IPS-15b (cell line): Measurements from ENCODE around the gene ARL17B.
"Not testable (repeated sequence)": the region's sequence is repeated elsewhere in the genome, so short reads cannot be mapped to it uniquely, and the experiment has no call there.

ENCODE experiments used
- H3K27me3 ChIP-seq: one replicate; pipeline ENCODE4 v1.6.1; 2013; ENCODE audit warnings: low read length; ENCODE audit not compliant: control insufficient read depth, insufficient read depth
- H3K36me3 ChIP-seq: one replicate; pipeline ENCODE4 v1.6.1; 2013; ENCODE audit warnings: low read length; ENCODE audit not compliant: control insufficient read depth, insufficient read depth
- H3K4me1 ChIP-seq: one replicate; pipeline ENCODE4 v1.6.1; 2013; ENCODE audit warnings: mild to moderate bottlenecking, low read length; ENCODE audit not compliant: control insufficient read depth, insufficient read depth
- H3K4me3 ChIP-seq: one replicate; pipeline ENCODE4 v1.5.1; 2013; ENCODE audit warnings: low read depth, low read length
- H3K9ac ChIP-seq: one replicate; pipeline ENCODE4 v1.6.1; 2013; ENCODE audit warnings: low read depth, mild to moderate bottlenecking, low read length
- H3K9me3 ChIP-seq: one replicate; pipeline ENCODE4 v1.6.1; 2013; ENCODE audit warnings: mild to moderate bottlenecking, low read length; ENCODE audit not compliant: control insufficient read depth, insufficient read depth

Gene ARL17B

DNA sequence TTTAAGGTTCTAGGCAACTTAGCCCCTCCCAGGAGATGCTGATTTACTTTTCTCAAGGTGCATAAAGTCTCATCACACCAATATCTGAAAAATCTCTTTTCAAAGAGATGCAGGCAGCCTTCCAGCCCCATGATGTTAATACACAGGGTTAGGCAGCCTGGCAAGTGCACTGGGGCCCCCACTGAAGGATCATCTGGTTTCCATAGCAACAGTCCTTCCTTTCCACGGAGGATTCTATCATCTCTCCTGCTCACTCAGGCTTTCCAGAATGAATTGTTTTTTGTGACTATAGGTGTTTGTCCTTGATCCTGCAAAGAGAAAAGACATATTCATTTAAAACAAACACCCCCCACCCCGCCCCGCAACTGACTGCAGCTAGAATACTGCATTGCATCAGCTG is 6.0 kb upstream of the ARL17B start:
- H3K4me3 ChIP-seq, H3K36me3 ChIP-seq, H3K9me3 ChIP-seq, H3K27me3 ChIP-seq, H3K9ac ChIP-seq, H3K4me1 ChIP-seq: not testable (repeated sequence)

DNA sequence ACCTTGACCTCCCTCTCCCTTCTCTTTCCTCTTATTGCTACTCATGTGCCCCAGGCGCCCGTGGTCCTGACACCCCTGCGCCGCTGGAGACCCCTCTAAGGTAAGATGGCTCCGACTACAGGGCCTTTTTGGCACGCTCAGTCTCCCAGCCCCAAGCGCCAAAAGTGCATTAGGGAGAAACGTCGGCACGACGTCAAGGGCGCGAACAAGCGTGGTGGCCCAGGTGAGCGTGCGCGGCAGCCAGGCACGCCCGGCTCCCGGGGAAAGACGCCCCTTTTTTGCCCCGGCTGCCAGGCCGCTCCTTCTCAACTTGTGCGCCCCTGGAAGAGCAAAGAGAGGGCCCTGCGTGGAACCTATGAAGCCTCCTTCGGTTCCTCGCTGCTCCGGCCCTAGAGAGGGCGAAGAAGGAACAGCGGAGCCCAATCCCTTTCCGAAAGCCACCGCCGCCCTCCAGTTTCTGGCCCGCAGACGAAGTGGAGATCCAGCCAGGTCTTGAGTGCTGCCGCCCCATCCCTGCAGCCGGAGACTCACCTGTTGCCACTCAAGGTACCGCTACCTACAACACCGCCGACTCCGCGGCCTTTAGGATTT is 326 bp downstream of the ARL17B start:
- not testable (repeated sequence) for H3K27me3 ChIP-seq, H3K9me3 ChIP-seq, H3K4me3 ChIP-seq, H3K36me3 ChIP-seq, H3K9ac ChIP-seq, H3K4me1 ChIP-seq

GRCh38 chr17:46353856-46354255 is 7.7 kb downstream of the ARL17B start:
- not testable (repeated sequence) for H3K4me1 ChIP-seq, H3K9me3 ChIP-seq, H3K4me3 ChIP-seq, H3K9ac ChIP-seq, H3K27me3 ChIP-seq, H3K36me3 ChIP-seq

- H3K4me3 ChIP-seq, H3K9me3 ChIP-seq, H3K27me3 ChIP-seq, H3K36me3 ChIP-seq, H3K4me1 ChIP-seq, H3K9ac ChIP-seq: not testable (repeated sequence)
Measured at GRCh38 chr17:46349060-46349459, 12.5 kb downstream of the ARL17B start.

DNA sequence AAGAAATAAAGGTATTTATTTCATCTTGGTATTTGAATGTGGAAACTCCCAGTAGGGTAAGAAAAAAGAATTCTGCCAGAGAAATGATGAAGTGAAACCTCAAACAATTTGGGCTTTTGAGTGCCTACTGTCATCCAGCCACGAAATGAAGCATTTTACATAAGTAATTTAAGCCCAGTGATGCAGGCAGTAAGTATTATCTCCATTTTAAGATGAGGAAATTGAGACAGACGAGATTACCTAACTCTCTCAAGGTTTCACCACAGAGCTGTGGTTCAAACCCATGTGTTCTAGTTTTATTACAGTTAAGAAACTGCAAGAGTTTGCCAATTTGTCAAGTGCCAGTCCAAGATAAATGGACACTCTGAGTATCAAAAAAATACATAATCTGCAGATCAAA is 13.2 kb downstream of the ARL17B start:
- H3K27me3 ChIP-seq, H3K9ac ChIP-seq, H3K4me1 ChIP-seq, H3K4me3 ChIP-seq, H3K36me3 ChIP-seq, H3K9me3 ChIP-seq: not testable (repeated sequence)

DNA sequence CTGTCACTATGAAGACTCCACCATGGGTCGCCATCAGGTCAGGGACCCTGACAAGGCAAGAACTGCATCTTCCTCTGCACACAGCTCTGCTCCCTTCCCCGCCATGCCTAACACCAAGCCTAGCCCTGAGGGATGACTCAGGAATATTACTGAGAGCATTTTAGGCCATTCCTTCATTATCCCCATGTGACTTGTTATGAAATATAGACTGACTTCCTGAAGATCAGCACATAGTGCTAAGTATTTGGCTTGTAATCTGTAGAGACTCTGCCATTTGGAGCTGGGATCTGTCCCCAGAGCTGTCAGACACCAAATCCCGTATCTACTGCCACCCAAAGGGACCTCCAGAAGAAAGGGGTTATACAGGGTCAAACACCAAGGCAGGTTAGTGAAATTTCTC is 19.4 kb downstream of the ARL17B start:
- H3K4me3 ChIP-seq, H3K36me3 ChIP-seq, H3K4me1 ChIP-seq, H3K9me3 ChIP-seq, H3K27me3 ChIP-seq, H3K9ac ChIP-seq: not testable (repeated sequence)

- not testable (repeated sequence) for H3K36me3 ChIP-seq, H3K9ac ChIP-seq, H3K4me1 ChIP-seq, H3K27me3 ChIP-seq, H3K4me3 ChIP-seq, H3K9me3 ChIP-seq
Measured at GRCh38 chr17:46341220-46341619, 20.3 kb downstream of the ARL17B start.

DNA sequence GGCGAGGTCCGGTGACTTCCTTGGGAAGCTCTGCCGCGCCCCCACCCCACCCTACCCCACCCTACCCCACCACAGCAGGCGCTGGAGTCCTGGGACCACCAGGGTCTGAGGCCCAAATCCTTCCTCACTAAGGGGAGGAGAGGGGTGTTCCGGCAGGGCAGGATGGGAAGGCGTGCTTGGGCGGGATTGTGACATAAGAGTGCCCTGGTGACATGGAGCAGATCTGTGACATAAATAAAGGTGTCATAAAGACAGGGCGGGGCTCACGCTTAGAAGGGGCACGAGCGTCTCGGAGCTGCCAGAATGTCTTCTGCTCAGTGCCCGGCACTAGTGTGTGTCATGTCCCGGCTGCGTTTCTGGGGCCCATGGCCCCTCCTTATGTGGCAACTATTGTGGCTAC is 66.7 kb downstream of the ARL17B start, which contains the start of gene LRRC37A:
TSS of gene LRRC37A (plus strand) at position 301 of the 400 bp plus-strand sequence. CDS start at position 304, 3 bp downstream.
- H3K4me1 ChIP-seq, H3K9me3 ChIP-seq, H3K9ac ChIP-seq: not testable (repeated sequence)

GRCh38 chr17:46291618-46292017 is 69.9 kb downstream of the ARL17B start:
- H3K9ac ChIP-seq, H3K4me1 ChIP-seq, H3K4me3 ChIP-seq, H3K36me3 ChIP-seq, H3K27me3 ChIP-seq, H3K9me3 ChIP-seq: not testable (repeated sequence)

More for the DNA sequence above, 66.7 kb downstream of the ARL17B start, which contains the start of gene LRRC37A:
- H3K4me3 ChIP-seq, H3K36me3 ChIP-seq, H3K27me3 ChIP-seq: not testable (repeated sequence)

- not testable (repeated sequence) for H3K9ac ChIP-seq, H3K36me3 ChIP-seq, H3K27me3 ChIP-seq, H3K4me3 ChIP-seq, H3K9me3 ChIP-seq, H3K4me1 ChIP-seq
Measured at GRCh38 chr17:46290906-46291546, 70.5 kb downstream of the ARL17B start.

DNA sequence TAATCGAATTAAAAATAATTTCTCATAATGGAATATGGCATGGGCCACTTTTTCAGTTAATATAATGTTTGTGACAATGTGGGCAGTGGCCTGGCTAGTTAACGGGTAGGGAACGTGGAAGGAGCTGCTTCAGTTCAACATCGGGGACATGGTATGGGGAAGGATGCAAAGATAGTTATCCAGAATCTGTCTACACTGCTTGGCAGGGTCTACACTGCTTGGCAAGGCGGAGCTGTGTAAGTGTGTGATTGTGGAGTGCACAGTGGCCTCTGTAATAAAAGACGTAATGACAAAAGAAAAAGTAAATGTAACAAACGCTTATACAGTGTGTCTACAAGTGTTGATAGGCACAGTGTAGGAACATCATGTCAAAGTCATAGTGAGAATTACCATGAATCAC is 74.0 kb downstream of the ARL17B start:
- not testable (repeated sequence) for H3K4me1 ChIP-seq, H3K27me3 ChIP-seq, H3K9ac ChIP-seq, H3K36me3 ChIP-seq, H3K4me3 ChIP-seq, H3K9me3 ChIP-seq

GRCh38 chr17:46286764-46287221 is 74.8 kb downstream of the ARL17B start:
- not testable (repeated sequence) for H3K9ac ChIP-seq, H3K4me3 ChIP-seq, H3K4me1 ChIP-seq, H3K36me3 ChIP-seq, H3K27me3 ChIP-seq, H3K9me3 ChIP-seq
